Fibroblast of the aortic adventitia (primary cell): ENCODE data around the gene ZNF837. TPM values are rescaled to one million over a fixed set of nuclear protein-coding genes. Genes with fewer than 3 reads are reported as not detected.

Experiments used
- DNase-seq: peaks from one replicate; pipeline ENCODE4 v3.0.0-alpha.2; 2010; ENCODE audit warnings: low read depth
- H3K4me3 ChIP-seq: 2 replicates; pipeline ENCODE4 v1.5.1; 2011; ENCODE audit warnings: low read depth, mild to moderate bottlenecking, control low read depth, low read length, moderate library complexity
- CTCF ChIP-seq: IDR thresholded peaks from 2 replicates; pipeline ENCODE4 v1.5.1; 2011; ENCODE audit warnings: mild to moderate bottlenecking, low read length, control low read depth, inconsistent platforms; ENCODE audit not compliant: insufficient read depth
- total RNA-seq: library from RNA; depleted of rRNA; stranded (reverse); fragments of >200 nt; gene quantifications from 2 replicates; pipeline ENCODE4 v1.2.3, GENCODE V29; 2012; ENCODE audit warnings: low replicate concordance

ZNF837 gene
- total RNA-seq, 1 donor, result 2.6 TPM

GRCh38 chr19:58335630-58336029 is 45.2 kb downstream of the ZNF837 start:
- TF ChIP-seq CTCF, result no peak
- DNase-seq, result no peak
- no peak overlapping the region for H3K4me3 ChIP-seq

GRCh38 chr19:58334691-58335249 is 46.1 kb downstream of the ZNF837 start:
- DNase-seq, result no peak
- TF ChIP-seq CTCF, result no peak

GRCh38 chr19:58332697-58333096 is 48.1 kb downstream of the ZNF837 start:
- no peak for DNase-seq
- TF ChIP-seq CTCF, result no peak
- no peak overlapping the region for H3K4me3 ChIP-seq

More at GRCh38 chr19:58334691-58335249, 46.1 kb downstream of the ZNF837 start:
- H3K4me3 ChIP-seq, result no peak overlapping the region

- DNase-seq, result peak; percentile 81
- no peak overlapping the region for H3K4me3 ChIP-seq
- TF ChIP-seq CTCF, result no peak
Measured at GRCh38 chr19:58330458-58330857, 50.4 kb downstream of the ZNF837 start.

GRCh38 chr19:58328999-58329398 is 51.8 kb downstream of the ZNF837 start:
- no peak for DNase-seq
- no peak for TF ChIP-seq CTCF
- H3K4me3 ChIP-seq, result no peak overlapping the region

- no peak for TF ChIP-seq CTCF
- H3K4me3 ChIP-seq, result peak within 1 kb of the TSS; percentile 78
- DNase-seq, result peak; percentile 96
Measured at GRCh38 chr19:58326914-58327726, 53.7 kb downstream of the ZNF837 start, which contains the start of gene ZSCAN22. TSS of gene ZSCAN22 (plus strand) at chr19:58326994. CDS start at chr19:58334803, 7,809 bp downstream.
